ENCODE results near the gene STAT5B.

DNA sequence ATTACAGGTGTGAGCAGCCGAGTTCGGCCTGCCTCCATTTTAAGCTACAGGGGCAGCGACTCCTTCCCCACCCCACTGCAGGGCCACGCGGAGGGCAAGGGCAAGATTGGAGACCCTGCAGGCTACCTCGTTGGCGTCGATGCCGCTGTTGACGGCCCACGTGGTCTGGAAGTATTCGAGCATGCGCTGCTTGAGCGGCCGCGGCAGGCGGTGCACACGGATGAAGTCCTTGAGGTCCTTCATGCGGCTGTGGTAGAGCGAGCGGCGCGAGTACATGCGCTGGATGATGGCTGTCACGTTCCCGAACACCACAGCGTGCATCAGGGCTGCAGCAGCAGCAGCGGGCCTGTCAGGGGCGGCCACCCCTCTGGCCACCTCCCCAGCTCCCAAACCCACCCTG lies 106.8 kb downstream of the STAT5B start:
- TF ChIP-seq HOXA7 (CRISPR knock-in tag; IDR thresholded peaks at IDR 0.05) (no peak), EP300 (IDR thresholded peaks at IDR 0.05; ENCODE audit: low read depth in 2 of 2, low read length in 2 of 2) (no peak), EP300 (CRISPR knock-in tag; IDR thresholded peaks at IDR 0.05; ENCODE audit: borderline replicate concordance) (no peak), EHMT2 (IDR thresholded peaks at IDR 0.05; ENCODE audit: borderline replicate concordance, low read depth, low read length) (no peak)
- TF ChIP-seq, protein P1, sequence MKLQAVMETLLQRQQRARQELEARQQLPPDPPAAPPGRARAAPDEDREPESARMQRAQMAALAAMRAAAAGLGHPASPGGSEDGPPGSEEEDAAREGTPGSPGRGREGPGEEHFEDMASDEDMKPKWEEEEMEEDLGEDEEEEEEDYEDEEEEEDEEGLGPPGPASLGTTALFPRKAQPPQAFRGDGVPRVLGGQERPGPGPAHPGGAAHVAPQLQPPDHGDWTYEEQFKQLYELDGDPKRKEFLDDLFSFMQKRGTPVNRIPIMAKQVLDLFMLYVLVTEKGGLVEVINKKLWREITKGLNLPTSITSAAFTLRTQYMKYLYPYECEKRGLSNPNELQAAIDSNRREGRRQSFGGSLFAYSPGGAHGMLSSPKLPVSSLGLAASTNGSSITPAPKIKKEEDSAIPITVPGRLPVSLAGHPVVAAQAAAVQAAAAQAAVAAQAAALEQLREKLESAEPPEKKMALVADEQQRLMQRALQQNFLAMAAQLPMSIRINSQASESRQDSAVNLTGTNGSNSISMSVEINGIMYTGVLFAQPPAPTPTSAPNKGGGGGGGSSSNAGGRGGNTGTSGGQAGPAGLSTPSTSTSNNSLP (IDR thresholded peaks at IDR 0.05; ENCODE audit: low read depth, low read length) = no peak
